Measurements from ENCODE around the gene HELZ.

DNA sequence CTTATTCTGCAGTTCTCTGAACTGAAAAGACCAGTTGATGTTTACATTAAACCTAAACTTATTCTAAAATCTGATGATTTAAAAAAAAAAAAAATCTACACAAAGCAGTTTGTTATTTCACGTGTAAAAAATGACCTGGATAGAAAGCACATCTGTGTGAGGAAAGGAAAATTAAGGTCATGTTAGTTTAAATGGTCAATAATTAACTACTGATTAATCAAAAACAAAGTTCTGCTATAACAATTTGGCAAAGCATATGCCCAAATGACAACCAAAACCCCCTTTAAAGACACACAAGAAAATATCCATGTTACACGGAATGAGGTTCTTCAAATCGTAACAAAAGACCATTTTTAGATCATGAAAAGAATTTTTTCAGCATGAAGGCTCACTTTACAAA, 170.2 kb downstream of the HELZ start:
- TF ChIP-seq, protein P1, sequence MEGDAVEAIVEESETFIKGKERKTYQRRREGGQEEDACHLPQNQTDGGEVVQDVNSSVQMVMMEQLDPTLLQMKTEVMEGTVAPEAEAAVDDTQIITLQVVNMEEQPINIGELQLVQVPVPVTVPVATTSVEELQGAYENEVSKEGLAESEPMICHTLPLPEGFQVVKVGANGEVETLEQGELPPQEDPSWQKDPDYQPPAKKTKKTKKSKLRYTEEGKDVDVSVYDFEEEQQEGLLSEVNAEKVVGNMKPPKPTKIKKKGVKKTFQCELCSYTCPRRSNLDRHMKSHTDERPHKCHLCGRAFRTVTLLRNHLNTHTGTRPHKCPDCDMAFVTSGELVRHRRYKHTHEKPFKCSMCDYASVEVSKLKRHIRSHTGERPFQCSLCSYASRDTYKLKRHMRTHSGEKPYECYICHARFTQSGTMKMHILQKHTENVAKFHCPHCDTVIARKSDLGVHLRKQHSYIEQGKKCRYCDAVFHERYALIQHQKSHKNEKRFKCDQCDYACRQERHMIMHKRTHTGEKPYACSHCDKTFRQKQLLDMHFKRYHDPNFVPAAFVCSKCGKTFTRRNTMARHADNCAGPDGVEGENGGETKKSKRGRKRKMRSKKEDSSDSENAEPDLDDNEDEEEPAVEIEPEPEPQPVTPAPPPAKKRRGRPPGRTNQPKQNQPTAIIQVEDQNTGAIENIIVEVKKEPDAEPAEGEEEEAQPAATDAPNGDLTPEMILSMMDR (IDR thresholded peaks at IDR 0.05; ENCODE audit: insufficient read depth, low read depth, low read length) = no peak
- TF ChIP-seq EZH2 (IDR thresholded peaks at IDR 0.05; ENCODE audit: insufficient read depth, low read length) = no peak
